ENCODE results near the gene ADGRG2.

ADGRG2 gene

GRCh38 chrX:18984381-18985185 lies 137.7 kb downstream of the ADGRG2 start (continued):
- TF ChIP-seq ZNF449 (tag by site-specific recombination; IDR thresholded peaks at IDR 0.05) (no peak), SP7 (tag by site-specific recombination; IDR thresholded peaks at IDR 0.05) (peak; percentile 75; the same call in 1 of the 2 replicates), ZNF311 (tag by site-specific recombination; IDR thresholded peaks at IDR 0.05; ENCODE audit: borderline replicate concordance) (no peak), ZBTB10 (tag by site-specific recombination; IDR thresholded peaks at IDR 0.05) (peak; percentile 85; the same call in 1 of the 2 replicates), ZNF202 (tag by site-specific recombination; IDR thresholded peaks at IDR 0.05; ENCODE audit: borderline replicate concordance) (no peak), ZNF548 (tag by site-specific recombination; IDR thresholded peaks at IDR 0.05) (no peak), ZNF623 (tag by site-specific recombination; IDR thresholded peaks at IDR 0.05) (0 out of 2 replicates have a peak, but pooled peaks have one; percentile 10), ZNF426 (tag by site-specific recombination; IDR thresholded peaks at IDR 0.05) (no peak), ZNF174 (tag by site-specific recombination; IDR thresholded peaks at IDR 0.05) (no peak), ZNF692 (tag by site-specific recombination; IDR thresholded peaks at IDR 0.05) (peak; percentile 84)

- peak within 1 kb of the TSS; percentile 72 for H3K4me3 ChIP-seq (ENCODE audit: low read depth, low read length)
- H3K27ac ChIP-seq (ENCODE audit: extremely low read depth, low read depth, low read length), result peak within 1 kb of the TSS; percentile 91
- H3K4me1 ChIP-seq (ENCODE audit: control insufficient read depth, insufficient read depth, low read length), result no peaks in the 10 kb centered on the region
- H3K9me3 ChIP-seq (ENCODE audit: control insufficient read depth, insufficient read depth, low read depth, low read length), result no peaks in the 10 kb centered on the region
- CTCF ChIA-PET, result interaction anchor here (0.8 kb wide), 1 partner anchor 46 kb away, joined by 3 read pairs; no protein-coding TSS in a partner anchor
- TF ChIP-seq IKZF3 (tag by site-specific recombination; IDR thresholded peaks at IDR 0.05), result peak; percentile 42; the same call in 1 of the 2 replicates
- peak; percentile 74 for TF ChIP-seq ZBTB26 (tag by site-specific recombination; optimal IDR thresholded peaks at IDR 0.05)
- TF ChIP-seq ZNF335 (tag by site-specific recombination; conservative IDR thresholded peaks at IDR 0.05), result 0 out of 2 replicates have a peak, but pooled peaks have one; percentile 12
- peak; percentile 41; the same call in 1 of the 2 replicates for TF ChIP-seq SP2 (tag by site-specific recombination; IDR thresholded peaks at IDR 0.05)
- TF ChIP-seq KLF8 (tag by site-specific recombination; IDR thresholded peaks at IDR 0.05), result no peak
- 0 out of 2 replicates have a peak, but pooled peaks have one; percentile 14 for TF ChIP-seq REST (tag by site-specific recombination; IDR thresholded peaks at IDR 0.05)
- TF ChIP-seq ZNF112 (tag by site-specific recombination; IDR thresholded peaks at IDR 0.05), result no peak
- 0 out of 2 replicates have a peak, but pooled peaks have one; percentile 30 for TF ChIP-seq ZFHX2 (tag by site-specific recombination; conservative IDR thresholded peaks at IDR 0.05)
- POLR2A ChIA-PET, result interaction anchor here (0.6 kb wide), 2 partner anchors 12 to 790 kb away, joined by 3 to 4 read pairs; no protein-coding TSS in a partner anchor
- H3K36me3 ChIP-seq (ENCODE audit: control insufficient read depth in 2 of 2, insufficient read depth in 1 of 2, low read length in 2 of 2), result no peaks in the 10 kb centered on the region
These were observed 138.4 kb downstream of the ADGRG2 start, which contains the start of gene PHKA2 for GRCh38 chrX:18983666-18984380. Gene PHKA2, minus strand, starts transcription at chrX:18984114. Its CDS starts 182 bp downstream, at chrX:18983932.

Data from HEK293 (cell line).